ENCODE results near the gene ZNF699. TPM values are rescaled to one million over a fixed set of nuclear protein-coding genes. Genes with fewer than 3 reads are reported as not detected.
"Not testable (repeated sequence)": the region's sequence is repeated elsewhere in the genome, so short reads cannot be mapped to it uniquely, and the experiment has no call there.

ZNF699 gene
- total and polyA plus RNA-seq, 12 donors = 0.97 to 10.4 (median 6.1) TPM

GRCh38 chr19:9306443-9306842, 3.2 kb downstream of the ZNF699 start:
- H3K27ac ChIP-seq = no peak overlapping the region
- H3K9me3 ChIP-seq (replicated peaks in 1 of 3) = peaks cover 0 to 4% (median 0%) of the 10 kb centered on the region in 3 donors
- peaks cover 7 to 13% of the 10 kb centered on the region in 2 donors for H3K4me1 ChIP-seq (replicated peaks in 1 of 2)
- 95 to 97% (median 96%) methylated on average over 1 of the region's 1 CpG for WGBS, 4 donors
- peaks cover 0 to 31% of the 10 kb centered on the region in 2 donors for H3K36me3 ChIP-seq (replicated peaks in 1 of 2)
- H3K27me3 ChIP-seq = no peaks in the 10 kb centered on the region
- DNase-seq = no peak
- no peak overlapping the region for H3K4me3 ChIP-seq
- intact Hi-C loops (cut with DNase I) = loop anchor here in 1 of 2 donors (10.0 kb wide), 1 partner anchor 488 kb away; no protein-coding TSS in a partner anchor
- no peak for TF ChIP-seq CTCF (IDR thresholded peaks at IDR 0.05)
- TF ChIP-seq POLR2A (IDR thresholded peaks at IDR 0.05) = no peak

GRCh38 chr19:9296336-9296735, 13.3 kb downstream of the ZNF699 start:
- intact Hi-C loops (cut with DNase I) = no loop called here
- peaks cover 7 to 30% of the 10 kb centered on the region in 2 donors for H3K36me3 ChIP-seq (replicated peaks in 1 of 2)
- WGBS, 4 donors = 94 to 98% (median 97%) methylated on average over 2 of the region's 2 CpGs

GRCh38 chr19:9295411-9295849, 14.2 kb downstream of the ZNF699 start:
- Histone ChIP-seq H3K27ac (no peak overlapping the region), H3K4me1 (replicated peaks in 1 of 2) (no peaks in the 10 kb centered on the region), H3K9me3 (replicated peaks in 1 of 3) (peaks cover 2 to 94% (median 38%) of the 10 kb centered on the region in 3 donors), H3K27me3 (no peaks in the 10 kb centered on the region), H3K4me3 (peak overlapping the region in 1 of 4 donors; percentile 17), H3K36me3 (replicated peaks in 1 of 2) (peaks cover 7 to 21% of the 10 kb centered on the region in 2 donors)
- intact Hi-C loops (cut with DNase I) = no loop called here
- 97 to 100% (median 98%) methylated on average over 4 of the region's 4 CpGs for WGBS, 4 donors
- no peak for DNase-seq
- no peak for TF ChIP-seq POLR2A (IDR thresholded peaks at IDR 0.05)
- no peak for TF ChIP-seq CTCF (IDR thresholded peaks at IDR 0.05)

More at GRCh38 chr19:9296336-9296735, 13.3 kb downstream of the ZNF699 start:
- no peak for TF ChIP-seq POLR2A (IDR thresholded peaks at IDR 0.05)
- no peak overlapping the region for H3K4me3 ChIP-seq
- H3K27me3 ChIP-seq = no peaks in the 10 kb centered on the region
- no peak overlapping the region for H3K27ac ChIP-seq
- no peaks in the 10 kb centered on the region for H3K4me1 ChIP-seq (replicated peaks in 1 of 2)
- DNase-seq = no peak
- peaks cover 2 to 89% (median 29%) of the 10 kb centered on the region in 3 donors for H3K9me3 ChIP-seq (replicated peaks in 1 of 3)

GRCh38 chr19:9289231-9289884, 20.3 kb downstream of the ZNF699 start:
- Histone ChIP-seq H3K4me3 (no peak overlapping the region), H3K4me1 (replicated peaks in 1 of 2) (no peaks in the 10 kb centered on the region), H3K9me3 (replicated peaks in 1 of 3) (peaks cover 0 to 53% (median 17%) of the 10 kb centered on the region in 3 donors), H3K36me3 (replicated peaks in 1 of 2) (peaks cover 0 to 7% of the 10 kb centered on the region in 2 donors), H3K27ac (no peak overlapping the region), H3K27me3 (no peaks in the 10 kb centered on the region)
- intact Hi-C loops (cut with DNase I) = no loop called here
- 93 to 98% (median 95%) methylated on average over 2 of the region's 2 CpGs for WGBS, 4 donors
- TF ChIP-seq CTCF (IDR thresholded peaks at IDR 0.05) (no peak), POLR2A (IDR thresholded peaks at IDR 0.05) (no peak)
- DNase-seq = no peak

GRCh38 chr19:9283485-9283884, 26.2 kb downstream of the ZNF699 start:
- H3K9me3 ChIP-seq (replicated peaks in 1 of 3); intact Hi-C loops (cut with DNase I): not testable (repeated sequence)

More at GRCh38 chr19:9283485-9283884, 26.2 kb downstream of the ZNF699 start:
- DNase-seq; H3K4me3 ChIP-seq; H3K36me3 ChIP-seq (replicated peaks in 1 of 2); H3K27me3 ChIP-seq; H3K27ac ChIP-seq; H3K4me1 ChIP-seq (replicated peaks in 1 of 2): not testable (repeated sequence)
- 7 to 36% (median 11%) methylated on average over 6 to 31 of the region's 38 CpGs for WGBS, 4 donors
